ENCODE results near the gene HPS5.
"Not testable (repeated sequence)": the region's sequence is repeated elsewhere in the genome, so short reads cannot be mapped to it uniquely, and the experiment has no call there.

HPS5 gene

GRCh38 chr11:18329196-18329870 is 7.4 kb upstream of the HPS5 start:
- Mint-ChIP-seq H3K27ac (peak overlapping the region; percentile 87), H3K27me3 (no peaks in the 10 kb centered on the region), H3K4me3 (no peak overlapping the region), H3K4me1 (peaks cover 78% of the 10 kb centered on the region), H3K36me3 (peaks cover 33% of the 10 kb centered on the region), H3K9me3 (no peaks in the 10 kb centered on the region)

GRCh38 chr11:18324381-18324780 is 2.4 kb upstream of the HPS5 start:
- Mint-ChIP-seq H3K4me3 (peak overlapping the region; percentile 96), H3K36me3 (peaks cover 18% of the 10 kb centered on the region), H3K27ac (peak overlapping the region; percentile 30), H3K9me3 (no peaks in the 10 kb centered on the region), H3K4me1 (peaks cover 66% of the 10 kb centered on the region), H3K27me3 (no peaks in the 10 kb centered on the region)

- H3K4me3 Mint-ChIP-seq = peak overlapping the region; percentile 96
- not testable (repeated sequence) for H3K9me3 Mint-ChIP-seq, H3K27me3 Mint-ChIP-seq
- H3K27ac Mint-ChIP-seq = peak overlapping the region; percentile 100
- H3K36me3 Mint-ChIP-seq = peaks cover 15% of the 10 kb centered on the region
- H3K4me1 Mint-ChIP-seq = peaks cover 66% of the 10 kb centered on the region
Measured at GRCh38 chr11:18323881-18324280, 1.9 kb upstream of the HPS5 start.

- Mint-ChIP-seq H3K36me3 (peaks cover 13% of the 10 kb centered on the region), H3K4me1 (peaks cover 71% of the 10 kb centered on the region), H3K27me3 (no peaks in the 10 kb centered on the region), H3K4me3 (peak overlapping the region; percentile 96), H3K27ac (peak overlapping the region; percentile 100), H3K9me3 (no peaks in the 10 kb centered on the region)
Measured at GRCh38 chr11:18322818-18323570, 1.1 kb upstream of the HPS5 start.

- no peaks in the 10 kb centered on the region for H3K9me3 Mint-ChIP-seq
- H3K27ac Mint-ChIP-seq = peak overlapping the region; percentile 100
- H3K4me1 Mint-ChIP-seq = peaks cover 63% of the 10 kb centered on the region
- H3K27me3 Mint-ChIP-seq = no peaks in the 10 kb centered on the region
- H3K4me3 Mint-ChIP-seq = peak overlapping the region; percentile 96
- H3K36me3 Mint-ChIP-seq = peaks cover 12% of the 10 kb centered on the region
Measured at GRCh38 chr11:18321578-18321968, 367 bp downstream of the HPS5 start.

- H3K27me3 Mint-ChIP-seq = no peaks in the 10 kb centered on the region
- H3K4me1 Mint-ChIP-seq = peaks cover 57% of the 10 kb centered on the region
- peak overlapping the region; percentile 75 for H3K4me3 Mint-ChIP-seq
- H3K9me3 Mint-ChIP-seq = no peaks in the 10 kb centered on the region
- peaks cover 14% of the 10 kb centered on the region for H3K36me3 Mint-ChIP-seq
- peak overlapping the region; percentile 66 for H3K27ac Mint-ChIP-seq
Measured at GRCh38 chr11:18320617-18321016, 1.3 kb downstream of the HPS5 start.

- H3K27ac Mint-ChIP-seq = no peak overlapping the region
- peaks cover 8% of the 10 kb centered on the region for H3K36me3 Mint-ChIP-seq
- peak overlapping the region; percentile 75 for H3K4me3 Mint-ChIP-seq
- H3K27me3 Mint-ChIP-seq = no peaks in the 10 kb centered on the region
- peaks cover 52% of the 10 kb centered on the region for H3K4me1 Mint-ChIP-seq
- H3K9me3 Mint-ChIP-seq = no peaks in the 10 kb centered on the region
Measured at GRCh38 chr11:18319914-18320313, 2.0 kb downstream of the HPS5 start.

GRCh38 chr11:18317551-18317950 is 4.4 kb downstream of the HPS5 start:
- Mint-ChIP-seq H3K4me3 (no peak overlapping the region), H3K36me3 (peaks cover 2% of the 10 kb centered on the region), H3K4me1 (peaks cover 38% of the 10 kb centered on the region), H3K27ac (no peak overlapping the region), H3K27me3 (no peaks in the 10 kb centered on the region), H3K9me3 (no peaks in the 10 kb centered on the region)

- peaks cover 2% of the 10 kb centered on the region for H3K36me3 Mint-ChIP-seq
- H3K4me3 Mint-ChIP-seq = no peak overlapping the region
- no peak overlapping the region for H3K27ac Mint-ChIP-seq
- H3K27me3 Mint-ChIP-seq = no peaks in the 10 kb centered on the region
- H3K9me3 Mint-ChIP-seq = no peaks in the 10 kb centered on the region
- peaks cover 31% of the 10 kb centered on the region for H3K4me1 Mint-ChIP-seq
Measured at GRCh38 chr11:18315893-18316292, 6.0 kb downstream of the HPS5 start.

GRCh38 chr11:18314784-18315523 is 7.0 kb downstream of the HPS5 start:
- Mint-ChIP-seq H3K4me3 (no peak overlapping the region), H3K36me3 (peaks cover 4% of the 10 kb centered on the region), H3K4me1 (peaks cover 24% of the 10 kb centered on the region), H3K27me3 (no peaks in the 10 kb centered on the region), H3K9me3 (no peaks in the 10 kb centered on the region), H3K27ac (no peak overlapping the region)

- Mint-ChIP-seq H3K9me3 (no peaks in the 10 kb centered on the region), H3K36me3 (peaks cover 4% of the 10 kb centered on the region), H3K4me3 (no peak overlapping the region), H3K27ac (no peak overlapping the region), H3K4me1 (peaks cover 16% of the 10 kb centered on the region), H3K27me3 (no peaks in the 10 kb centered on the region)
Measured at GRCh38 chr11:18313965-18314763, 7.8 kb downstream of the HPS5 start.

- Mint-ChIP-seq H3K27me3 (no peaks in the 10 kb centered on the region), H3K4me3 (no peak overlapping the region), H3K4me1 (peaks cover 5% of the 10 kb centered on the region), H3K9me3 (no peaks in the 10 kb centered on the region), H3K27ac (no peak overlapping the region), H3K36me3 (peaks cover 6% of the 10 kb centered on the region)
Measured at GRCh38 chr11:18312663-18313420, 9.1 kb downstream of the HPS5 start.

- H3K4me1 Mint-ChIP-seq = peaks cover 5% of the 10 kb centered on the region
- no peak overlapping the region for H3K4me3 Mint-ChIP-seq
- no peak overlapping the region for H3K27ac Mint-ChIP-seq
- peaks cover 6% of the 10 kb centered on the region for H3K36me3 Mint-ChIP-seq
- H3K9me3 Mint-ChIP-seq = no peaks in the 10 kb centered on the region
- H3K27me3 Mint-ChIP-seq = no peaks in the 10 kb centered on the region
Measured at GRCh38 chr11:18312012-18312411, 9.9 kb downstream of the HPS5 start.

- Mint-ChIP-seq H3K9me3 (no peaks in the 10 kb centered on the region), H3K4me1 (peaks cover 5% of the 10 kb centered on the region), H3K36me3 (peaks cover 10% of the 10 kb centered on the region), H3K27me3 (no peaks in the 10 kb centered on the region), H3K4me3 (no peak overlapping the region), H3K27ac (no peak overlapping the region)
Measured at GRCh38 chr11:18310800-18311340, 11.1 kb downstream of the HPS5 start.
